Pancreas (tissue), 10 donors: Measurements from ENCODE around the gene ABHD4. TPM values are rescaled to one million over a fixed set of nuclear protein-coding genes. Genes with fewer than 3 reads are reported as not detected.
"Not testable (repeated sequence)": the region's sequence is repeated elsewhere in the genome, so short reads cannot be mapped to it uniquely, and the experiment has no call there.

Experiments
- ATAC-seq, 4 donors: fragments of 200-7000 bp; cut with Tn5 transposase; one replicate each; pipeline versions ENCODE4 v1.8.0 to v1.9.1; 2020; ENCODE audit warnings: mild to moderate bottlenecking in 4 of 4, moderate library complexity in 4 of 4
- DNase-seq, 6 donors: peaks; one replicate each; pipeline ENCODE4 v3.0.0-alpha.2; 2020
- FAIRE-seq: peaks from 2 replicates; lab custom pipeline; 2012; peaks lifted over from hg19 to GRCh38; lab: Jason Lieb, UNC
- H3K27ac ChIP-seq, 4 donors: fragments of 200-600 bp; sonication (generic); 1 replicate in 3 of 4; 2 replicates in 1 of 4; pipeline versions ENCODE4 v1.5.0 to v1.8.0; 2020
- H3K27me3 ChIP-seq, 4 donors: fragments of 200-600 bp; one replicate each; pipeline ENCODE4 v1.8.0; 2021
- H3K36me3 ChIP-seq, 3 donors: fragments of 200-600 bp; sonication (generic) in 1 of 3; one replicate each; pipeline versions ENCODE4 v1.5.0 to v1.8.0; 2020 to 2021
- H3K4me1 ChIP-seq, 3 donors: fragments of 200-600 bp; one replicate each; pipeline ENCODE4 v1.8.0; 2021
- H3K4me3 ChIP-seq, 4 donors: fragments of 200-600 bp; sonication (generic) in 2 of 4; one replicate each; pipeline versions ENCODE4 v1.5.0 to v1.8.0; 2020 to 2021
- H3K9me3 ChIP-seq, 4 donors: fragments of 200-600 bp; one replicate each; pipeline ENCODE4 v1.8.0; 2021
- WGBS, 2 donors: extraction: QIAGEN DNeasy Blood & Tissue Kit; methylation state at CpG; one replicate each; pipeline ENCODE4 v1.1.7; 2013; 5-methylcytosine and 5-hydroxymethylcytosine counted together
- intact Hi-C, 3 donors: fragments of 100-400 bp; cut with DNase I; formaldehyde crosslinking; loops; one replicate each; pipeline versions ENCODE4 v1.11.1 to v1.14.2; 2022
- polyA plus RNA-seq, 2 donors: library from polyadenylated mRNA; stranded (reverse); fragments of 200-250 nt; gene quantifications; one replicate each; pipeline ENCODE4 v1.2.3, GENCODE V29; 2013
- total RNA-seq, 6 donors: library from RNA; stranded (reverse); fragmentation: NEBNext Ultra II Directional in 4 of 6; extraction: Animal tissue kit (Norgen Biotek cat#: 25700) in 4 of 6; gene quantifications; one replicate each; pipeline versions ENCODE4 v1.2.1 to v1.2.4, GENCODE V29; 2021 to 2023
- TF ChIP-seq, protein P1 (sequence below), 4 donors: fragments of 200-600 bp; sonication (generic) in 3 of 4; IDR thresholded peaks; one replicate each; pipeline versions ENCODE4 v1.5.0 to v1.8.0; 2021; ENCODE audit warnings: antibody characterized with exemption in 4 of 4
- donor health status: healthy with polysubstance abuse.
- donor health status: DM: no; HTN: no; CAD: no; lungs with moderate emphysema.
- donor health status: DM: no; HTN: no; CAD: no.
- donor health status: control.
- donor health status: control.
- donor health status: Bipolar disorder and iron deficiency.
- donor health status: DM: yes; HTN: yes; CAD: no.
- donor health status: DM: no; HTN: no; CAD: no.
- donor health status: DM: no; HTN: no; CAD: no.
- donor health status: DM: yes; HTN: yes; CAD: no.

The ABHD4 gene
- total and polyA plus RNA-seq, 8 donors: 7.6 to 25.9 (median 11.8) TPM

DNA sequence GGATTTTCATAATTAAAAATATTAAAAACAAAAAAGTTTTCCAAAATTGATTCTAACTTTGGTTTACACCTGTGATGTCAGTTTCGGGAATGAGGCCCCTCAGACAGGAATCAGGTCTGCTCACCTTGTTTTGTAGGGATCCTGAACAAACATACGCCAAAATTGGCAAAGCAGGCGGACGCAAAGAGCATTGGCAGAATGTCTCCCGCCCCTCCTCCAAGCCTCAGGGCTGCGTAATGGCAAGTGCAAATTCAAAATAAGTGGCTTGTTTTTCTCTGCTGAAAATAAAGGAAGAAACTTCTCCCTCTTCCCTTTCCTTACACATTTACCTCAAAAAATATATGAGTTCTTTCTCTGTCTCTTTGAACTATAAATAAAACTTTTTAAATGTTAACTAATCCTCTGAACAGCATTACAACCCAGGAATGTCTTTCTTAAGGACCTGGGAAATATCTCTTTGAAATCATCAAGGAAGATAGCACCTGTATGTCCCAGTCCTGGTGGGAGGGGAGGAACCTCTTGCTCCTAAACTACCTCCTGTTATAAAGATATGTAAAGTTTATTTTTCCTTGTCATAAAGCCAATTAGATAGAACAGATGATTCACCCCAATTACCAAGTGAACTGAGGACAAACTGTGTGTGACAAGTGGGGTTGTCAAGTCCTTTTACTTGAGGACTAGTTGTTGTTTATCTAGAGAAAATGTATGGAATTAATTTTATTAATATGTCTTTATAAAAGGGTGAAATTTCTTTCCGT, 29.6 kb downstream of the ABHD4 start:
- TF ChIP-seq, protein P1, sequence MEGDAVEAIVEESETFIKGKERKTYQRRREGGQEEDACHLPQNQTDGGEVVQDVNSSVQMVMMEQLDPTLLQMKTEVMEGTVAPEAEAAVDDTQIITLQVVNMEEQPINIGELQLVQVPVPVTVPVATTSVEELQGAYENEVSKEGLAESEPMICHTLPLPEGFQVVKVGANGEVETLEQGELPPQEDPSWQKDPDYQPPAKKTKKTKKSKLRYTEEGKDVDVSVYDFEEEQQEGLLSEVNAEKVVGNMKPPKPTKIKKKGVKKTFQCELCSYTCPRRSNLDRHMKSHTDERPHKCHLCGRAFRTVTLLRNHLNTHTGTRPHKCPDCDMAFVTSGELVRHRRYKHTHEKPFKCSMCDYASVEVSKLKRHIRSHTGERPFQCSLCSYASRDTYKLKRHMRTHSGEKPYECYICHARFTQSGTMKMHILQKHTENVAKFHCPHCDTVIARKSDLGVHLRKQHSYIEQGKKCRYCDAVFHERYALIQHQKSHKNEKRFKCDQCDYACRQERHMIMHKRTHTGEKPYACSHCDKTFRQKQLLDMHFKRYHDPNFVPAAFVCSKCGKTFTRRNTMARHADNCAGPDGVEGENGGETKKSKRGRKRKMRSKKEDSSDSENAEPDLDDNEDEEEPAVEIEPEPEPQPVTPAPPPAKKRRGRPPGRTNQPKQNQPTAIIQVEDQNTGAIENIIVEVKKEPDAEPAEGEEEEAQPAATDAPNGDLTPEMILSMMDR (IDR thresholded peaks at IDR 0.05): no peak
- Histone ChIP-seq H3K27me3 (no peaks in the 10 kb centered on the region), H3K27ac (no peak overlapping the region), H3K36me3 (no peaks in the 10 kb centered on the region), H3K9me3 (no peaks in the 10 kb centered on the region), H3K4me1 (no peaks in the 10 kb centered on the region), H3K4me3 (no peak overlapping the region)
- no peak for ATAC-seq
- no peak for FAIRE-seq
- intact Hi-C loops: no loop called here
- DNase-seq: no peak
- WGBS, 2 donors: 70 to 74% methylated on average over 7 of the region's 7 CpGs

GRCh38 chr14:22629361-22629760, 31.3 kb downstream of the ABHD4 start:
- FAIRE-seq (no peak), ATAC-seq (no peak)
- intact Hi-C loops: no loop called here

DNA sequence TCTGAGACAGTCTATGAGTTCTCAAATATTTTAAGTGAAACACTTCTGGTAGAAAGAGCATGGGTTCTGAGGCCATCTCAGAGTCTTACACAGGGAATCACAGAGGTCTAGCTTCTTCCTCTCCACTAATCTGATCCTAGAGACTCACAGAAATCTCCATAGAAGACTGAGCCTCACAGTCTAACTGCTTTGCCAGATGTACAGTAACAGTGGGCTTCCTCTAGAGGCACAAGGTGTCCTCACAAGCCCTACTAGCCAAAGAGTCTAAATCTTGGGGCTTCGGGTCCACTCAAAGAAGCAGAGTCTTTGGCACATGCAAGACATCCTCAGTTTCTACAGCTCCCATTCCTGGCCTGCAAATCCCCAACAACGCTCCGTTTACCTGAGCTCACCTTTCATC, 32.0 kb downstream of the ABHD4 start:
- TF ChIP-seq, protein P1 (IDR thresholded peaks at IDR 0.05): no peak
- 92 to 99% methylated on average over 3 of the region's 3 CpGs for WGBS, 2 donors
- DNase-seq (no peak), FAIRE-seq (no peak), ATAC-seq (no peak)
- Histone ChIP-seq H3K36me3 (no peaks in the 10 kb centered on the region), H3K4me3 (no peak overlapping the region), H3K4me1 (no peaks in the 10 kb centered on the region), H3K27ac (no peak overlapping the region), H3K9me3 (no peaks in the 10 kb centered on the region), H3K27me3 (no peaks in the 10 kb centered on the region)
- intact Hi-C loops: no loop called here

More at GRCh38 chr14:22629361-22629760, 31.3 kb downstream of the ABHD4 start:
- 54 to 55% methylated on average over 5 of the region's 5 CpGs for WGBS, 2 donors
- no peak for DNase-seq
- H3K27ac ChIP-seq: no peak overlapping the region
- no peaks in the 10 kb centered on the region for H3K36me3 ChIP-seq
- H3K9me3 ChIP-seq: no peaks in the 10 kb centered on the region
- H3K27me3 ChIP-seq: no peaks in the 10 kb centered on the region
- H3K4me3 ChIP-seq: no peak overlapping the region
- TF ChIP-seq, protein P1 (IDR thresholded peaks at IDR 0.05): no peak
- H3K4me1 ChIP-seq: no peaks in the 10 kb centered on the region

DNA sequence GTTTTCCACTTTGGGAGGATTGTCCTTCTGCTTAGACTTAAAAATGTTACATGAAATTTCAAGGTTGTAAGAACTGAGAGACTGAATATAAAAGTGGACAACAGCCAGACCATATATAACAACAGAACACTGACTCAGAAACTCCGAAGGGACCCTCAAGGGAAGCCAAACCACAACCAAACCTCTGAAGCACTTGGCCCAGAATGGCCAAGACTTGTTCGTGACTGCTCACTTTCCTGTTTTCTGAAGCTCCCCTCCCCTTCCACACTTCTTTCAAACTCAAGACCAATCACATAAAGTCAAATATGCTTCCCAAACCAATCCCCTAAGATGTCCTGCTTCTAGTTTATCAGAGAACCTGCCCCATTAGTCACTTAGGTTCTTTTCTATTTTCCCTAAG, 32.4 kb downstream of the ABHD4 start:
- FAIRE-seq (no peak), ATAC-seq (no peak), DNase-seq (no peak)
- Histone ChIP-seq H3K27me3 (no peaks in the 10 kb centered on the region), H3K27ac (no peak overlapping the region), H3K9me3 (no peaks in the 10 kb centered on the region), H3K4me3 (no peak overlapping the region), H3K36me3 (no peaks in the 10 kb centered on the region), H3K4me1 (no peaks in the 10 kb centered on the region)
- 83 to 91% methylated on average over 2 of the region's 2 CpGs for WGBS, 2 donors
- TF ChIP-seq, protein P1 (IDR thresholded peaks at IDR 0.05): no peak
- intact Hi-C loops: no loop called here

- no peak for ATAC-seq
- no peaks in the 10 kb centered on the region for H3K27me3 ChIP-seq
- FAIRE-seq: no peak
- intact Hi-C loops: no loop called here
- H3K36me3 ChIP-seq: no peaks in the 10 kb centered on the region
- 78 to 83% methylated on average over 8 of the region's 8 CpGs for WGBS, 2 donors
- DNase-seq: no peak
- no peaks in the 10 kb centered on the region for H3K9me3 ChIP-seq
- H3K4me3 ChIP-seq: no peak overlapping the region
- no peaks in the 10 kb centered on the region for H3K4me1 ChIP-seq
- no peak overlapping the region for H3K27ac ChIP-seq
- TF ChIP-seq, protein P1 (IDR thresholded peaks at IDR 0.05): no peak
These were observed 36.3 kb downstream of the ABHD4 start for GRCh38 chr14:22634233-22634900.

DNA sequence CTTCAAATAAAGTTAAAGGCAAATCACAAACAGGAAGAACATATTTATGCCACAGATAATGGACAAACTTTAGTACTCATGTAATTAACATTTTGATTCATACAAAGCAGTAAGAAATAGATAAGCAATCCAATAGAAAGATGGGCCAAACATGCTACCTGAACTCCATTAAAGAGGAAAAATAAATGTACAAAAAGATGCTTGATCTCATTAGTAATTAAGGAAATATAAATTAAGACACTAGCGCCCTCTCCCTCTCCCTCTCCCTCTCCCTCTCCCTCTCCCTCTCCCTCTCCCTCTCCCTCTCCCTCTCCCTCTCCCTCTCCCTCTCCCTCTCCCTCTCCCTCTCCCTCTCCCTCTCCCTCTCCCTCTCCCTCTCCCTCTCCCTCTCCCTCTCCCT, 37.9 kb downstream of the ABHD4 start:
- ATAC-seq, H3K27me3 ChIP-seq, H3K36me3 ChIP-seq, H3K4me3 ChIP-seq, FAIRE-seq, H3K27ac ChIP-seq, intact Hi-C loops, H3K4me1 ChIP-seq, DNase-seq, H3K9me3 ChIP-seq: not testable (repeated sequence)
- 33 to 77% methylated on average over 1 of the region's 1 CpG for WGBS, 2 donors
